BE2C (cell line): ENCODE measurements around the gene ALDH6A1.

ENCODE experiments used
- DNase-seq: peaks from one replicate; pipeline ENCODE4 v3.0.0-alpha.2; 2020
- H3K27me3 ChIP-seq: fragments of 250-450 bp; sonication (Bioruptor Pico); 2 replicates; pipeline ENCODE4 v1.5.1; 2020; ENCODE audit warnings: mild to moderate bottlenecking
- H3K36me3 ChIP-seq: fragments of 250-450 bp; sonication (Bioruptor Pico); 2 replicates; pipeline ENCODE4 v1.5.1; 2020; ENCODE audit warnings: mild to moderate bottlenecking
- H3K4me1 ChIP-seq: fragments of 250-450 bp; sonication (Bioruptor Pico); 2 replicates; pipeline ENCODE4 v1.5.1; 2020
- H3K4me3 ChIP-seq: 2 replicates; pipeline ENCODE4 v1.5.1; 2011; ENCODE audit warnings: low read depth, low read length
- H3K9me3 ChIP-seq: fragments of 250-450 bp; sonication (Bioruptor Pico); 2 replicates; pipeline ENCODE4 v1.5.1; 2020
- TF ChIP-seq, protein P1 (sequence below): IDR thresholded peaks from 2 replicates; pipeline ENCODE4 v1.5.1; 2012; ENCODE audit warnings: mild to moderate bottlenecking, low read depth, low read length

ALDH6A1 gene

GRCh38 chr14:74062809-74063150 lies 21.5 kb downstream of the ALDH6A1 start:
- no peaks in the 10 kb centered on the region for H3K27me3 ChIP-seq
- no peaks in the 10 kb centered on the region for H3K9me3 ChIP-seq
- TF ChIP-seq, protein P1, sequence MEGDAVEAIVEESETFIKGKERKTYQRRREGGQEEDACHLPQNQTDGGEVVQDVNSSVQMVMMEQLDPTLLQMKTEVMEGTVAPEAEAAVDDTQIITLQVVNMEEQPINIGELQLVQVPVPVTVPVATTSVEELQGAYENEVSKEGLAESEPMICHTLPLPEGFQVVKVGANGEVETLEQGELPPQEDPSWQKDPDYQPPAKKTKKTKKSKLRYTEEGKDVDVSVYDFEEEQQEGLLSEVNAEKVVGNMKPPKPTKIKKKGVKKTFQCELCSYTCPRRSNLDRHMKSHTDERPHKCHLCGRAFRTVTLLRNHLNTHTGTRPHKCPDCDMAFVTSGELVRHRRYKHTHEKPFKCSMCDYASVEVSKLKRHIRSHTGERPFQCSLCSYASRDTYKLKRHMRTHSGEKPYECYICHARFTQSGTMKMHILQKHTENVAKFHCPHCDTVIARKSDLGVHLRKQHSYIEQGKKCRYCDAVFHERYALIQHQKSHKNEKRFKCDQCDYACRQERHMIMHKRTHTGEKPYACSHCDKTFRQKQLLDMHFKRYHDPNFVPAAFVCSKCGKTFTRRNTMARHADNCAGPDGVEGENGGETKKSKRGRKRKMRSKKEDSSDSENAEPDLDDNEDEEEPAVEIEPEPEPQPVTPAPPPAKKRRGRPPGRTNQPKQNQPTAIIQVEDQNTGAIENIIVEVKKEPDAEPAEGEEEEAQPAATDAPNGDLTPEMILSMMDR = no peak
- H3K4me1 ChIP-seq = no peaks in the 10 kb centered on the region
- no peaks in the 10 kb centered on the region for H3K36me3 ChIP-seq
- no peak overlapping the region for H3K4me3 ChIP-seq
- no peak for DNase-seq

GRCh38 chr14:74049876-74050495 lies 34.3 kb downstream of the ALDH6A1 start:
- H3K27me3 ChIP-seq = no peaks in the 10 kb centered on the region
- H3K36me3 ChIP-seq = no peaks in the 10 kb centered on the region
- TF ChIP-seq, protein P1 = no peak
- no peak for DNase-seq
- H3K9me3 ChIP-seq = no peaks in the 10 kb centered on the region
- H3K4me3 ChIP-seq = no peak overlapping the region
- no peaks in the 10 kb centered on the region for H3K4me1 ChIP-seq

DNA sequence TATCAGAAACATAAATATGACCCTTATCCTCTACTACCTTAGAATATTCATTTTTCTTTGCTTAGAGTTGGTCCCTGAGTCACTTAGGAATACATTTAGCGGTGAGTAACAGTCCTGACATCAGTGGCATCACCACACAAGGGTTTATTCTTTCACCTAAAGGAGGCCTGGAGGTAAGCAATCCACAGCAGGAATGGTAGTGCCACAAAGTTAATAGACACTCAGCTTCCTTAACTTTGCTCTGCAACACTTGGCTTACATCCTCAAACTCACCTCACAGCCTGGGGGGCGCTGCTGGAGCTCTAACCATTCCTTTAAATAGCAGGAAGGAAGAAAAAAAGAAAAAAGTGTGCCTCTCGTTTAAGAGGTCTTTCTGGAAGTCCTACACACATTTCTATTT lies 36.0 kb downstream of the ALDH6A1 start:
- TF ChIP-seq, protein P1 = 0 out of 2 replicates have a peak, but pooled peaks have one; percentile 12
- Histone ChIP-seq H3K36me3 (no peaks in the 10 kb centered on the region), H3K27me3 (no peaks in the 10 kb centered on the region), H3K4me1 (no peaks in the 10 kb centered on the region), H3K9me3 (no peaks in the 10 kb centered on the region), H3K4me3 (no peak overlapping the region)
- DNase-seq = no peak

DNA sequence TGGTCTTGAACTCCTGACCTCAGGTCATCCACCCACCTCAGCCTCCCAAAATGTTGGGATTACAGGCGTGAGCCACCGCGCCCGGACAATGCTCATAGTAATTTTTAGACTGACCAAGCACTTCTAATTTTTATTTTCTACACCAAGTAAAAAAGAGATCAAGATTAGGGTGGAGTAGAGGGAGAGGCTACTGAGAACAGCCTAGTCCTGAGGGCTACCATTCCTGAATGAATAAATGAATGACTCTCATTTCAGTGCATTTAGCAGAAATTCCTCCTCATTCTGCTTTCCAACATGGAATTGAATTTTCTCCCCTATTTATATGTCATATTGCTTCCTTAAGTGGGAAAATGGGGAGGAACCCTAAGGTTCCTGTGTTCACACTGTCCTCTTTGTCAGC lies 38.7 kb downstream of the ALDH6A1 start:
- no peak for DNase-seq
- Histone ChIP-seq H3K4me1 (no peaks in the 10 kb centered on the region), H3K27me3 (no peaks in the 10 kb centered on the region), H3K9me3 (no peaks in the 10 kb centered on the region), H3K36me3 (no peaks in the 10 kb centered on the region), H3K4me3 (no peak overlapping the region)
- TF ChIP-seq, protein P1 = no peak

DNA sequence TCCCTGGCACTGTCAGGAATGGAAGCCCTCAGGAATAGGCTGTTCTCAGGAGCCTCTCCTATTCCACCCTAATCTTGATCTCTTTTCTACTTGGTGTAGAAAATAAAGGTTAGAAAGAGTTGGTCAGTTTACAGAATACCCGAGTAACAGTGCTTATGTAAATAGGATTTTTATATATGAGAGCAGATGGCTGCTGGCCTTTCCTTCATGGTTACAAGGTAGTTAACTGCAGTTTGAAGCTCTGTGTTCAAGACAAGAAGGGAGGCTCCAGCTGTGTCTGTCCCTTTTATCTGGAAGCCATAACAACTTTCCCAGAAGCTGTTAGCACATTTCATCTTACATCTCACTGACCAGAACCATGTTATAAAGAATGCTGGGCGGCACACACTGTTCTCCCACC lies 42.0 kb downstream of the ALDH6A1 start:
- no peak for DNase-seq
- H3K27me3 ChIP-seq = no peaks in the 10 kb centered on the region

More for the DNA sequence above, 42.0 kb downstream of the ALDH6A1 start:
- TF ChIP-seq, protein P1 = no peak
- no peaks in the 10 kb centered on the region for H3K9me3 ChIP-seq
- H3K4me3 ChIP-seq = no peak overlapping the region
- no peaks in the 10 kb centered on the region for H3K36me3 ChIP-seq
- H3K4me1 ChIP-seq = no peaks in the 10 kb centered on the region
